Measurements from ENCODE around the gene XYLT1.
"Not testable (repeated sequence)": the region's sequence is repeated elsewhere in the genome, so short reads cannot be mapped to it uniquely, and the experiment has no call there.

The XYLT1 gene

DNA sequence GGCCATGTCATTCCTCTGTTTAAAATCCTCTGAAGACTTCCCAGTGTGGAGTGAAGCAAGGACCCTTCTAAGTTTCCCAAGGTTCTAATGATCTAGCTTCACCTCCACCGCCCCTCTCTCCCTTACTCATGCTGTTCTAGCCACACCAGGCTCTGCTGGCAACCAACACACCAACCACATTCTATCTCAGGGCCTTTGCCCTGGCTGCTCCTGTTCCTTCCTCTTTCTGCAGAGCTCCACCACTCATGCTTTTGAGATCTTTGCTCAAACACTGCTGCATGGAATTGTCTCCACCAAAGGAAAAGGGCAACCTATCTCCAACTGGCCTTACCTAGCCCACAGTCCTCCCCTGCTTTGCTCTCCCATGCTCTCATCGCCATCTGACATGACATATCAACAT is 128.7 kb downstream of the XYLT1 start:
- no peak for TF ChIP-seq CTCF (IDR thresholded peaks at IDR 0.05; ENCODE audit: borderline replicate concordance, control extremely low read depth, extremely low read depth, insufficient read depth, missing control alignments)
- in situ Hi-C loops (cut with MboI; ENCODE audit: low sequenced_read_pairs, unreplicated experiment) = loop anchor here (10.0 kb wide), 1 partner anchor 57 kb away; no protein-coding TSS in a partner anchor
- DNase-seq (ENCODE audit: low spot score) = no peak

- TF ChIP-seq CTCF (IDR thresholded peaks at IDR 0.05; ENCODE audit: borderline replicate concordance, control extremely low read depth, extremely low read depth, insufficient read depth, missing control alignments) = no peak
- DNase-seq (ENCODE audit: low spot score) = peak; percentile 37
- in situ Hi-C loops (cut with MboI; ENCODE audit: low sequenced_read_pairs, unreplicated experiment) = loop anchor here (10.0 kb wide), 1 partner anchor 56 kb away; no protein-coding TSS in a partner anchor
Measured at GRCh38 chr16:17340804-17341203, 130.0 kb downstream of the XYLT1 start.

DNA sequence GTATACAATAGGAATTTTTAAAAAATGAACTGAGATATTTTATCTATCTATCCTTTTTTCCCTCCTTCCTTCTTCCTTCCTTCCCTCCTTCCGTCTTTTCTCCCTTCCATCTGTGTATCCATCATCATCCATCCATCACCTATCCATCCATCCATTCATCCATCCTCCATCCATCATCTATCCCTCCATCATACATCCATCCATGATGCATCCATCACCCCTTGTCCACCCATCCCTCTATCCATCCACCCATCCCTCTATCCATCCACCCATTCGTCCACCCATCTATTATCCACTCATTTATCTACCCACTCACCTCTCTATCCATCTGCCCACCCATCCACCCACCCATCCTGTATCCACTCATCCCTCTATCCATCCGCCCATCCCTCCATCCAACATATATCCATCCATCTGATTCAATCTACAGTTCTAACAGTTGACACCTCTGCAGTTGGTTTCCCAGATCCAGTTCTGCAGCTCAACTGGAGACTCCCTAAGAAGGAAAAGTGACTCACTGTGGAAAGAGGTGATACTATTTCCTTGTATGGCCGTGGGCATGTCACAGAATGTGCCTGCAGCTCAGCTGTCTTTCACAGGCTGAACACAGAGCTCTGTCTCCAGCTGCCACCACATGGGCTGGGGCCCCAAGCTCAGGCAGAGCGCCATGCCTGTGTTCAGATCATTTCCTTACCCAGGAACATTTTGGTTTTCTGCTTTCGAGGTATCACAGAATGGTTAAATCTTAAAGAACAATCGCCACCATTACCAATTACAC is 130.8 kb downstream of the XYLT1 start:
- in situ Hi-C loops (cut with MboI; ENCODE audit: low sequenced_read_pairs, unreplicated experiment) = loop anchor here (10.0 kb wide), 1 partner anchor 55 kb away; no protein-coding TSS in a partner anchor
- TF ChIP-seq CTCF (IDR thresholded peaks at IDR 0.05; ENCODE audit: borderline replicate concordance, control extremely low read depth, extremely low read depth, insufficient read depth, missing control alignments) = no peak
- DNase-seq (ENCODE audit: low spot score) = no peak

DNA sequence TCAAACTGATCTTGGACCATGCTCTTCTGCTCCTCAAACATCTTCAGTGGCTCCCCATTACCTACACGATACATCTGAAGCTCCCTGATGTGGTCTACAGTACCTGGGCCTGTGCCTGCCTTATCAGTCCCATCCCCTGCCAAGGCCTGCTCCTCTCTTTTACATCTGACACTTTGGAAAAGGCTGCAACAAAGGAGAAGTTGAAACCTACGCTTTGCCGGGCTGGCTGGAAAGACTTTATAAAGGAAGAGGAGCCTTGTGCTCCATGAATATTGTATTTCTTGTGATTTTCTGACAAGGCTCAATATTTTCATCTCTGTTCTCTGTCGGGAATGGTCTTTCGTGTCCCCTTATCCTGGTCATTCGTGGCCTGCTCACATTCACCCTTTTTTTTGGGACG is 132.5 kb downstream of the XYLT1 start:
- DNase-seq (ENCODE audit: low spot score) = no peak
- in situ Hi-C loops (cut with MboI; ENCODE audit: low sequenced_read_pairs, unreplicated experiment) = no loop called here

GRCh38 chr16:17336530-17336900 is 134.2 kb downstream of the XYLT1 start:
- in situ Hi-C loops (cut with MboI; ENCODE audit: low sequenced_read_pairs, unreplicated experiment) = no loop called here
- no peak for TF ChIP-seq CTCF (IDR thresholded peaks at IDR 0.05; ENCODE audit: borderline replicate concordance, control extremely low read depth, extremely low read depth, insufficient read depth, missing control alignments)
- no peak for DNase-seq (ENCODE audit: low spot score)

More for the DNA sequence above, 132.5 kb downstream of the XYLT1 start:
- TF ChIP-seq CTCF (IDR thresholded peaks at IDR 0.05; ENCODE audit: borderline replicate concordance, control extremely low read depth, extremely low read depth, insufficient read depth, missing control alignments) = no peak

GRCh38 chr16:17335826-17336529 is 134.8 kb downstream of the XYLT1 start:
- DNase-seq (ENCODE audit: low spot score) = no peak
- in situ Hi-C loops (cut with MboI; ENCODE audit: low sequenced_read_pairs, unreplicated experiment) = no loop called here

DNA sequence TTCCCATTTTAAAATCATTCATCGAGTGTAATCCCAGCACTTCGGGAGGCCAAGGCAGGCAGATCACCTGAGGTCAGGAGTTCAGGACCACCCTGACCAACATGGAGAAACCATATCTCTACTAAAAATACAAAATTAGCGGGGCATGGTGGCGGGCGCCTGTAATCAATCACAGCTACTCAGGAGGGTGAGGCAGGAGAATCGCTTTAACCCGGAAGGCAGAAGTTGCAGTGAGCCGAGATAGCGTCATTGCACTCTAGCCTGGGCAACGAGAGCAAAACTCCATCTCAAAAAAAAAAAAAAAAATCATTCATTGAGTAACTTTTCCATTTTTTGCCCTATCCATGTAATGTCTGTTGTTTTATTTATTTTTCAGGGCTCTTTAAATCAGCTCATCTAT is 135.4 kb downstream of the XYLT1 start:
- in situ Hi-C loops (cut with MboI; ENCODE audit: low sequenced_read_pairs, unreplicated experiment); DNase-seq (ENCODE audit: low spot score): not testable (repeated sequence)

More at GRCh38 chr16:17335826-17336529, 134.8 kb downstream of the XYLT1 start:
- TF ChIP-seq CTCF (IDR thresholded peaks at IDR 0.05; ENCODE audit: borderline replicate concordance, control extremely low read depth, extremely low read depth, insufficient read depth, missing control alignments) = no peak
